T-helper 1 cell treated with Interleukin-12 subunit alpha and Interleukin-12 subunit beta and Interleukin-4 antibody, amounts not matched to agents 30 ng/mL and 1 ng/mL, for 36 hours (primary cell): ENCODE measurements around the gene SURF4. TPM values are rescaled to one million over a fixed set of nuclear protein-coding genes. Genes with fewer than 3 reads are reported as not detected.
"Not testable (repeated sequence)": the region's sequence is repeated elsewhere in the genome, so short reads cannot be mapped to it uniquely, and the experiment has no call there.

Source experiments
- intact Hi-C: fragments of 100-400 bp; cut with micrococcal nuclease; formaldehyde crosslinking; loops from one replicate; pipeline ENCODE4 v1.15.1; 2024
- total RNA-seq: library from RNA; stranded (reverse); gene quantifications from 2 replicates; pipeline ENCODE4 v1.2.3, GENCODE V29; 2022

The SURF4 gene
- total RNA-seq, 1 donor from 2014 or later, result 232 TPM

- intact Hi-C loops, result no loop called here
Observed at GRCh38 chr9:133400292-133400691, 24.4 kb upstream of the SURF4 start.

GRCh38 chr9:133397895-133398294 is 22.0 kb upstream of the SURF4 start:
- intact Hi-C loops, result no loop called here

GRCh38 chr9:133397370-133397769 is 21.5 kb upstream of the SURF4 start:
- intact Hi-C loops, result no loop called here

- intact Hi-C loops, result no loop called here
Observed at GRCh38 chr9:133396952-133397351, 21.1 kb upstream of the SURF4 start.

- intact Hi-C loops, result no loop called here
Observed at GRCh38 chr9:133394687-133395271, 18.9 kb upstream of the SURF4 start.

GRCh38 chr9:133393399-133393798 is 17.5 kb upstream of the SURF4 start:
- intact Hi-C loops, result no loop called here

- intact Hi-C loops, result not testable (repeated sequence)
Observed at GRCh38 chr9:133392308-133392707, 16.4 kb upstream of the SURF4 start.

- intact Hi-C loops, result not testable (repeated sequence)
Observed at GRCh38 chr9:133391449-133391848, 15.6 kb upstream of the SURF4 start.

- intact Hi-C loops, result no loop called here
Observed at GRCh38 chr9:133390713-133391112, 14.9 kb upstream of the SURF4 start.

- intact Hi-C loops, result no loop called here
Observed at GRCh38 chr9:133389562-133389961, 13.7 kb upstream of the SURF4 start.

- intact Hi-C loops, result no loop called here
Observed at GRCh38 chr9:133389025-133389557, 13.2 kb upstream of the SURF4 start.

- intact Hi-C loops, result no loop called here
Observed at GRCh38 chr9:133387680-133388079, 11.8 kb upstream of the SURF4 start.

GRCh38 chr9:133386338-133386737 is 10.5 kb upstream of the SURF4 start:
- intact Hi-C loops, result no loop called here

- intact Hi-C loops, result no loop called here
Observed at GRCh38 chr9:133385452-133385851, 9.6 kb upstream of the SURF4 start.

GRCh38 chr9:133384736-133385321 is 9.0 kb upstream of the SURF4 start:
- intact Hi-C loops, result no loop called here

- intact Hi-C loops, result no loop called here
Observed at GRCh38 chr9:133383438-133383837, 7.6 kb upstream of the SURF4 start.

GRCh38 chr9:133382507-133383141 is 6.8 kb upstream of the SURF4 start:
- intact Hi-C loops, result no loop called here

GRCh38 chr9:133380734-133381133 is 4.9 kb upstream of the SURF4 start:
- intact Hi-C loops, result no loop called here

- intact Hi-C loops, result loop anchor here (10.0 kb wide), 2 partner anchors 685 to 975 kb away; partner anchors contain the start of genes BRD3 and TTF1
Observed at GRCh38 chr9:133379153-133380086, 3.6 kb upstream of the SURF4 start.

- intact Hi-C loops, result loop anchor here (10.0 kb wide), 2 partner anchors 686 to 974 kb away; partner anchors contain the start of genes BRD3 and TTF1
Observed at GRCh38 chr9:133378408-133378962, 2.6 kb upstream of the SURF4 start.

GRCh38 chr9:133377721-133378216 is 1.9 kb upstream of the SURF4 start:
- intact Hi-C loops, result loop anchor here (10.0 kb wide), 2 partner anchors 687 to 973 kb away; partner anchors contain the start of genes BRD3 and TTF1
